Stimulated activated CD8-positive, alpha-beta memory T cell treated with anti-CD3 and anti-CD28 coated beads, Interleukin-2, amount 100 ng/mL, for 1 hour (primary cell): ENCODE results near the gene NIN.

ENCODE experiments used
- DNase-seq, 2 donors: peaks; one replicate each; pipeline ENCODE4 v3.0.0-alpha.2; 2020; ENCODE audit warnings: low read depth in 2 of 2

NIN gene

GRCh38 chr14:50763382-50764007 lies 67.5 kb downstream of the NIN start:
- no peak for DNase-seq

GRCh38 chr14:50762931-50763300 lies 68.0 kb downstream of the NIN start:
- no peak for DNase-seq

- no peak for DNase-seq
Measured at GRCh38 chr14:50762001-50762930, 68.7 kb downstream of the NIN start.

GRCh38 chr14:50759800-50760543 lies 71.0 kb downstream of the NIN start:
- no peak for DNase-seq

GRCh38 chr14:50758945-50759344 lies 72.0 kb downstream of the NIN start:
- DNase-seq = no peak

GRCh38 chr14:50758305-50758704 lies 72.7 kb downstream of the NIN start:
- DNase-seq = no peak

GRCh38 chr14:50757702-50758101 lies 73.3 kb downstream of the NIN start:
- DNase-seq = no peak

GRCh38 chr14:50756300-50756699 lies 74.7 kb downstream of the NIN start:
- DNase-seq = no peak

- no peak for DNase-seq
Measured at GRCh38 chr14:50750323-50750722, 80.6 kb downstream of the NIN start.

- no peak for DNase-seq
Measured at GRCh38 chr14:50745401-50746058, 85.4 kb downstream of the NIN start.

GRCh38 chr14:50744231-50744630 lies 86.7 kb downstream of the NIN start:
- no peak for DNase-seq

GRCh38 chr14:50741567-50741966 lies 89.4 kb downstream of the NIN start:
- DNase-seq = no peak

- DNase-seq = no peak
Measured at GRCh38 chr14:50740856-50741255, 90.1 kb downstream of the NIN start.

GRCh38 chr14:50739186-50739585 lies 91.8 kb downstream of the NIN start:
- DNase-seq = no peak

- no peak for DNase-seq
Measured at GRCh38 chr14:50736932-50737419, 94.0 kb downstream of the NIN start.

GRCh38 chr14:50734950-50735695 lies 95.8 kb downstream of the NIN start:
- DNase-seq = no peak

GRCh38 chr14:50733494-50733893 lies 97.5 kb downstream of the NIN start:
- no peak for DNase-seq

GRCh38 chr14:50728836-50729235 lies 102.1 kb downstream of the NIN start:
- no peak for DNase-seq

- DNase-seq = no peak
Measured at GRCh38 chr14:50726372-50727107, 104.4 kb downstream of the NIN start.

- no peak for DNase-seq
Measured at GRCh38 chr14:50725761-50726160, 105.2 kb downstream of the NIN start.
